Vagina (tissue), 2 donors: ENCODE results near the gene HBA1.

ENCODE experiments used
- POLR2AphosphoS5 ChIP-seq, 2 donors: sonication (generic); formaldehyde crosslinking; IDR thresholded peaks; one replicate each; pipeline ENCODE4 v1.9.0; 2017; ENCODE audit warnings: antibody characterized with exemption in 2 of 2, mild to moderate bottlenecking in 2 of 2, low read depth in 1 of 2; ENCODE audit not compliant: insufficient read depth in 1 of 2
- TF ChIP-seq, protein P1 (sequence below), 3 experiments: fragments of 450-650 bp in 2 of 3; fragments of 200-600 bp in 1 of 3; sonication (generic) in 1 of 3; IDR thresholded peaks; one replicate each; pipeline ENCODE4 v1.5.1; 2017 to 2019; ENCODE audit warnings: antibody characterized with exemption in 3 of 3, mild to moderate bottlenecking in 2 of 3, moderate library complexity in 2 of 3

GRCh38 chr16:162271-162991 is 14.0 kb upstream of the HBA1 start:
- TF ChIP-seq, protein P1, sequence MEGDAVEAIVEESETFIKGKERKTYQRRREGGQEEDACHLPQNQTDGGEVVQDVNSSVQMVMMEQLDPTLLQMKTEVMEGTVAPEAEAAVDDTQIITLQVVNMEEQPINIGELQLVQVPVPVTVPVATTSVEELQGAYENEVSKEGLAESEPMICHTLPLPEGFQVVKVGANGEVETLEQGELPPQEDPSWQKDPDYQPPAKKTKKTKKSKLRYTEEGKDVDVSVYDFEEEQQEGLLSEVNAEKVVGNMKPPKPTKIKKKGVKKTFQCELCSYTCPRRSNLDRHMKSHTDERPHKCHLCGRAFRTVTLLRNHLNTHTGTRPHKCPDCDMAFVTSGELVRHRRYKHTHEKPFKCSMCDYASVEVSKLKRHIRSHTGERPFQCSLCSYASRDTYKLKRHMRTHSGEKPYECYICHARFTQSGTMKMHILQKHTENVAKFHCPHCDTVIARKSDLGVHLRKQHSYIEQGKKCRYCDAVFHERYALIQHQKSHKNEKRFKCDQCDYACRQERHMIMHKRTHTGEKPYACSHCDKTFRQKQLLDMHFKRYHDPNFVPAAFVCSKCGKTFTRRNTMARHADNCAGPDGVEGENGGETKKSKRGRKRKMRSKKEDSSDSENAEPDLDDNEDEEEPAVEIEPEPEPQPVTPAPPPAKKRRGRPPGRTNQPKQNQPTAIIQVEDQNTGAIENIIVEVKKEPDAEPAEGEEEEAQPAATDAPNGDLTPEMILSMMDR (IDR thresholded peaks at IDR 0.05): no peak
- no peak for TF ChIP-seq POLR2AphosphoS5 (IDR thresholded peaks at IDR 0.05; ENCODE audit: insufficient read depth in 1 of 2, low read depth in 1 of 2)
